ENCODE measurements around the gene ATP13A1.

The ATP13A1 gene

GRCh38 chr19:19645233-19645870 lies 18.1 kb downstream of the ATP13A1 start:
- no peak for DNase-seq (ENCODE audit: low read depth in 2 of 3, low spot score in 1 of 3)

- DNase-seq (ENCODE audit: low read depth in 2 of 3, low spot score in 1 of 3): no peak
These were observed 19.5 kb downstream of the ATP13A1 start for GRCh38 chr19:19644054-19644388.

- peak; percentile 67 to 85 (median 78) for DNase-seq (ENCODE audit: low read depth in 2 of 3, low spot score in 1 of 3)
These were observed 20.1 kb downstream of the ATP13A1 start, which contains the start of gene GMIP for GRCh38 chr19:19643158-19644053. Gene GMIP, minus strand, starts transcription at chr19:19643657. Its CDS starts 128 bp downstream, at chr19:19643529.

- DNase-seq (ENCODE audit: low read depth in 2 of 3, low spot score in 1 of 3): no peak
These were observed 20.8 kb downstream of the ATP13A1 start for GRCh38 chr19:19642506-19643157.

GRCh38 chr19:19637523-19638251 lies 25.8 kb downstream of the ATP13A1 start:
- DNase-seq (ENCODE audit: low read depth in 2 of 3, low spot score in 1 of 3): no peak

- DNase-seq (ENCODE audit: low read depth in 2 of 3, low spot score in 1 of 3): no peak
These were observed 26.3 kb downstream of the ATP13A1 start for GRCh38 chr19:19637186-19637522.

GRCh38 chr19:19636573-19637185 lies 26.8 kb downstream of the ATP13A1 start:
- no peak for DNase-seq (ENCODE audit: low read depth in 2 of 3, low spot score in 1 of 3)

- no peak for DNase-seq (ENCODE audit: low read depth in 2 of 3, low spot score in 1 of 3)
These were observed 28.2 kb downstream of the ATP13A1 start for GRCh38 chr19:19635313-19635702.

- no peak for DNase-seq (ENCODE audit: low read depth in 2 of 3, low spot score in 1 of 3)
These were observed 28.8 kb downstream of the ATP13A1 start for GRCh38 chr19:19634516-19635312.

- DNase-seq (ENCODE audit: low read depth in 2 of 3, low spot score in 1 of 3): no peak
These were observed 29.6 kb downstream of the ATP13A1 start for GRCh38 chr19:19633711-19634515.

- DNase-seq (ENCODE audit: low read depth in 2 of 3, low spot score in 1 of 3): no peak
These were observed 30.8 kb downstream of the ATP13A1 start for GRCh38 chr19:19632661-19633060.

GRCh38 chr19:19631346-19631745 lies 32.1 kb downstream of the ATP13A1 start:
- DNase-seq (ENCODE audit: low read depth in 2 of 3, low spot score in 1 of 3): no peak

GRCh38 chr19:19630426-19630825 lies 33.0 kb downstream of the ATP13A1 start:
- DNase-seq (ENCODE audit: low read depth in 2 of 3, low spot score in 1 of 3): no peak

- no peak for DNase-seq (ENCODE audit: low read depth in 2 of 3, low spot score in 1 of 3)
These were observed 33.4 kb downstream of the ATP13A1 start for GRCh38 chr19:19630062-19630414.

GRCh38 chr19:19628501-19629134 lies 34.9 kb downstream of the ATP13A1 start:
- peak in 2 of 3 donors; percentile 23 for DNase-seq (ENCODE audit: low read depth in 2 of 3, low spot score in 1 of 3)

- peak in 2 of 3 donors; percentile 46 to 48 for DNase-seq (ENCODE audit: low read depth in 2 of 3, low spot score in 1 of 3)
These were observed 35.6 kb downstream of the ATP13A1 start, which contains the start of gene LPAR2 for GRCh38 chr19:19627621-19628500. Gene LPAR2, minus strand, starts transcription at chr19:19628220. Its CDS starts 945 bp downstream, at chr19:19627275.

- no peak for DNase-seq (ENCODE audit: low read depth in 2 of 3, low spot score in 1 of 3)
These were observed 36.7 kb downstream of the ATP13A1 start for GRCh38 chr19:19626516-19627472.

Measured in stimulated activated CD4-positive, alpha-beta T cell treated with anti-CD3 and anti-CD28 coated beads, Interleukin-12 subunit alpha, Interleukin-12 subunit beta, amount 100 ng/mL, for 48 hours (primary cell).